ENCODE data around the gene BRINP3. TPM values are rescaled to one million over a fixed set of nuclear protein-coding genes. Genes with fewer than 3 reads are reported as not detected.

The BRINP3 gene
- total and polyA plus RNA-seq, 2 of the 13 experiments (the other 11 are each of a cell fraction or from before 2014, with no cell fraction given) = not detected

DNA sequence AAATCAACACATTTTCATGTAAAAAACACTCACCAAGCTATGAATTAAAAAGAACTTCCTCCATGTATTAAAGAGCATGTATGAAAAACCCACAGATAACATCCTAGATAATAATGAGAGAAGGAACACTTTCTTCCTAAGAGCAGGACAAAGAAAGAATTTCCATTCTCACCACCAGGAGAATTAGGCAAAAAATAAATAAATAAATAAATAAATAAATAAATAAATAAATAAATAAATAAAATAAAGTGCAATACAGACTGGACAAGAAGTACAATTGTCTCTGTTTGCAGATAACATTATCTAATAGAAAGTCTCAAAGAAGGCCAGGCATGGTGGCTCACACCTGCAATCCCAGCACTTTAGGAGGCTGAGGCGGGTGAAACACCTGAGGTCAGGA is 218.2 kb downstream of the BRINP3 start:
- BruUV-seq (replicated peaks) = no TSS peak
- no peaks in the 10 kb centered on the region for H3K36me3 ChIP-seq (replicated peaks in 1 of 2; ENCODE audit: control insufficient read depth in 1 of 2, insufficient read depth in 2 of 2, low read length in 2 of 2)
- H3K27me3 ChIP-seq (ENCODE audit: control insufficient read depth in 1 of 2, insufficient read depth in 2 of 2, low read length in 2 of 2) = no peaks in the 10 kb centered on the region
- no peak for DNase-seq (ENCODE audit: low spot score)
- H3K9ac ChIP-seq (ENCODE audit: insufficient read depth, low read depth, low read length) = no peak overlapping the region
- intact Hi-C loops (cut with micrococcal nuclease; ENCODE audit: unreplicated experiment) = no loop called here
- WGBS (ENCODE audit: low lambda C conversion rate) = 50% methylated on average over 1 of the region's 1 CpG
- ATAC-seq = no peak
- no peak overlapping the region for H2AFZ ChIP-seq (ENCODE audit: low read length)
- H3K4me3 ChIP-seq (replicated peaks in 1 of 3; ENCODE audit: insufficient read depth in 1 of 3, low read depth in 2 of 3, low read length in 3 of 3) = no peak overlapping the region
- no peaks in the 10 kb centered on the region for H3K9me3 ChIP-seq (ENCODE audit: low read length)
- ChIA-PET CTCF (ENCODE audit: low intra/inter-chr PET ratio, low total read pairs) (no interaction called here), POLR2A (no interaction called here)
- no peak overlapping the region for H3K4me2 ChIP-seq (ENCODE audit: low read depth, low read length)
- no peak for FAIRE-seq
- H3K27ac ChIP-seq (ENCODE audit: extremely low read length, insufficient read depth, low read length) = no peak overlapping the region
- no peaks in the 10 kb centered on the region for H4K20me1 ChIP-seq (ENCODE audit: insufficient read depth, low read length)
- no peaks in the 10 kb centered on the region for H3K79me2 ChIP-seq (ENCODE audit: insufficient read depth, low read length)
- no peak for TF ChIP-seq EEA1 (CRISPR knock-in tag; IDR thresholded peaks at IDR 0.05; ENCODE audit: borderline replicate concordance)
- TF ChIP-seq ZNF781 (CRISPR knock-in tag; IDR thresholded peaks at IDR 0.05; ENCODE audit: borderline replicate concordance, not compliant biosample characterization) = no peak
- TF ChIP-seq, protein P1, sequence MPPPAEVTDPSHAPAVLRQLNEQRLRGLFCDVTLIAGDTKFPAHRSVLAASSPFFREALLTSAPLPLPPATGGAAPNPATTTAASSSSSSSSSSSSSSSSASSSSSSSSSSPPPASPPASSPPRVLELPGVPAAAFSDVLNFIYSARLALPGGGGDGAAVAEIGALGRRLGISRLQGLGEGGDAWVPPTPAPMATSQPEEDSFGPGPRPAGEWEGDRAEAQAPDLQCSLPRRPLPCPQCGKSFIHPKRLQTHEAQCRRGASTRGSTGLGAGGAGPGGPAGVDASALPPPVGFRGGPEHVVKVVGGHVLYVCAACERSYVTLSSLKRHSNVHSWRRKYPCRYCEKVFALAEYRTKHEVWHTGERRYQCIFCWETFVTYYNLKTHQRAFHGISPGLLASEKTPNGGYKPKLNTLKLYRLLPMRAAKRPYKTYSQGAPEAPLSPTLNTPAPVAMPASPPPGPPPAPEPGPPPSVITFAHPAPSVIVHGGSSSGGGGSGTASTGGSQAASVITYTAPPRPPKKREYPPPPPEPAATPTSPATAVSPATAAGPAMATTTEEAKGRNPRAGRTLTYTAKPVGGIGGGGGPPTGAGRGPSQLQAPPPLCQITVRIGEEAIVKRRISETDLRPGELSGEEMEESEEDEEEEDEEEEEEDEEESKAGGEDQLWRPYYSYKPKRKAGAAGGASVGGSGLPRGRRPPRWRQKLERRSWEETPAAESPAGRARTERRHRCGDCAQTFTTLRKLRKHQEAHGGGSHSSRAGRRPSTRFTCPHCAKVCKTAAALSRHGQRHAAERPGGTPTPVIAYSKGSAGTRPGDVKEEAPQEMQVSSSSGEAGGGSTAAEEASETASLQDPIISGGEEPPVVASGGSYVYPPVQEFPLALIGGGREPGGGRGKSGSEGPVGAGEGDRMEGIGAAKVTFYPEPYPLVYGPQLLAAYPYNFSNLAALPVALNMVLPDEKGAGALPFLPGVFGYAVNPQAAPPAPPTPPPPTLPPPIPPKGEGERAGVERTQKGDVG (CRISPR knock-in tag; IDR thresholded peaks at IDR 0.05; ENCODE audit: borderline replicate concordance) = no peak
- no peak for TF ChIP-seq CENPT (CRISPR knock-in tag; IDR thresholded peaks at IDR 0.05; ENCODE audit: low read depth)
- no peak for TF ChIP-seq SP140L (CRISPR knock-in tag; IDR thresholded peaks at IDR 0.05; ENCODE audit: borderline replicate concordance)
- in situ Hi-C loops (cut with HindIII; ENCODE audit: extremely low pct_ligation_motif_present, low pct_unique_long_range_greater_than_20kb) = no loop called here
- no peaks in the 10 kb centered on the region for H3K4me1 ChIP-seq (ENCODE audit: insufficient read depth, low read length)

DNA sequence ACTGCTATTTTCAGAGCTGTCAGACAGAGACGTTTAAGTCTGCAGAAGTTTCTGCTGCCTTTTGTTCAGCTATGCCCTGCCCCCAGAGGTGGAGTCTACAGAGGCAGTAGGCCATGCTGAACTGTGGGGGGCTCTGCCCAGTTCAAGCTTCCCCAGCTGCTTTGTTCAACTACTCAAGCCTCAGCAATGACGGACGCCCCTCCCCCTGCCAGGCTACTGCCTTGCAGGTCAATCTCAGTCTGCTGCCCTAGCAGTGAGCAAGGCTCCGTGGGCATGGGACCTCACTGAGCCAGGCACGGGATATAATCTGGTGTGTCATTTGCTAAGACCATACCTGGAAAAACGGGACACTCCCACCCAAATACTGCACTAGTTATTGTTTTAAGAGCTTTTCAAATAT is 219.7 kb downstream of the BRINP3 start:
- no peak overlapping the region for H3K27ac ChIP-seq (ENCODE audit: extremely low read length, insufficient read depth, low read length)
- H3K27me3 ChIP-seq (ENCODE audit: control insufficient read depth in 1 of 2, insufficient read depth in 2 of 2, low read length in 2 of 2) = no peaks in the 10 kb centered on the region
- intact Hi-C loops (cut with micrococcal nuclease; ENCODE audit: unreplicated experiment) = no loop called here
- H4K20me1 ChIP-seq (ENCODE audit: insufficient read depth, low read length) = no peaks in the 10 kb centered on the region
- H3K9me3 ChIP-seq (ENCODE audit: low read length) = no peaks in the 10 kb centered on the region
- H3K4me1 ChIP-seq (ENCODE audit: insufficient read depth, low read length) = no peaks in the 10 kb centered on the region
- no peak for DNase-seq (ENCODE audit: low spot score)
- no peaks in the 10 kb centered on the region for H3K36me3 ChIP-seq (replicated peaks in 1 of 2; ENCODE audit: control insufficient read depth in 1 of 2, insufficient read depth in 2 of 2, low read length in 2 of 2)
- no peak for FAIRE-seq
- in situ Hi-C loops (cut with HindIII; ENCODE audit: extremely low pct_ligation_motif_present, low pct_unique_long_range_greater_than_20kb) = no loop called here
- no peak overlapping the region for H2AFZ ChIP-seq (ENCODE audit: low read length)
- H3K9ac ChIP-seq (ENCODE audit: insufficient read depth, low read depth, low read length) = no peak overlapping the region
- no peak overlapping the region for H3K4me3 ChIP-seq (replicated peaks in 1 of 3; ENCODE audit: insufficient read depth in 1 of 3, low read depth in 2 of 3, low read length in 3 of 3)
- WGBS (ENCODE audit: low lambda C conversion rate) = 10% methylated on average over 3 of the region's 6 CpGs
- POLR2A ChIA-PET = no interaction called here
- BruUV-seq (replicated peaks) = no TSS peak
- H3K4me2 ChIP-seq (ENCODE audit: low read depth, low read length) = no peak overlapping the region
- CTCF ChIA-PET (ENCODE audit: low intra/inter-chr PET ratio, low total read pairs) = no interaction called here
- ATAC-seq = no peak
- no peaks in the 10 kb centered on the region for H3K79me2 ChIP-seq (ENCODE audit: insufficient read depth, low read length)
- TF ChIP-seq SSRP1 (CRISPR knock-in tag; IDR thresholded peaks at IDR 0.05) = no peak
- TF ChIP-seq NR2C2 (CRISPR knock-in tag; IDR thresholded peaks at IDR 0.05; ENCODE audit: borderline replicate concordance) = no peak
- TF ChIP-seq RAD51 (IDR thresholded peaks at IDR 0.05; ENCODE audit: borderline replicate concordance) = no peak
- no peak for TF ChIP-seq CHD4 (IDR thresholded peaks at IDR 0.05; ENCODE audit: borderline replicate concordance, low read length)
- TF ChIP-seq ZNF546 (CRISPR knock-in tag; conservative IDR thresholded peaks at IDR 0.05) = no peak
- TF ChIP-seq, protein P2, sequence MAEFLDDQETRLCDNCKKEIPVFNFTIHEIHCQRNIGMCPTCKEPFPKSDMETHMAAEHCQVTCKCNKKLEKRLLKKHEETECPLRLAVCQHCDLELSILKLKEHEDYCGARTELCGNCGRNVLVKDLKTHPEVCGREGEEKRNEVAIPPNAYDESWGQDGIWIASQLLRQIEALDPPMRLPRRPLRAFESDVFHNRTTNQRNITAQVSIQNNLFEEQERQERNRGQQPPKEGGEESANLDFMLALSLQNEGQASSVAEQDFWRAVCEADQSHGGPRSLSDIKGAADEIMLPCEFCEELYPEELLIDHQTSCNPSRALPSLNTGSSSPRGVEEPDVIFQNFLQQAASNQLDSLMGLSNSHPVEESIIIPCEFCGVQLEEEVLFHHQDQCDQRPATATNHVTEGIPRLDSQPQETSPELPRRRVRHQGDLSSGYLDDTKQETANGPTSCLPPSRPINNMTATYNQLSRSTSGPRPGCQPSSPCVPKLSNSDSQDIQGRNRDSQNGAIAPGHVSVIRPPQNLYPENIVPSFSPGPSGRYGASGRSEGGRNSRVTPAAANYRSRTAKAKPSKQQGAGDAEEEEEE (CRISPR knock-in tag; IDR thresholded peaks at IDR 0.05; ENCODE audit: borderline replicate concordance) = no peak
- TF ChIP-seq ZNF746 (CRISPR knock-in tag; IDR thresholded peaks at IDR 0.05) = no peak
- no peak for TF ChIP-seq ZSCAN30 (CRISPR knock-in tag; IDR thresholded peaks at IDR 0.05)
- TF ChIP-seq NRL (CRISPR knock-in tag; IDR thresholded peaks at IDR 0.05; ENCODE audit: borderline replicate concordance) = no peak
